Tibial artery (tissue), 4 donors: ENCODE results near the gene SWT1.
A peak's percentile ranks its signal among the peaks of the same experiment; 100 is the strongest.

Experiments
- DNase-seq, 2 donors: peaks; one replicate each; pipeline ENCODE4 v3.0.0-alpha.2; 2019
- H3K27ac ChIP-seq, 2 donors: fragments of 200-600 bp; sonication (generic) in 1 of 2; 1 replicate in 1 of 2; 2 replicates in 1 of 2; pipeline ENCODE4 v1.5.1; 2018 to 2019; ENCODE audit warnings: mild to moderate bottlenecking in 1 of 2
- H3K27me3 ChIP-seq, 2 donors: fragments of 200-600 bp; sonication (generic) in 1 of 2; one replicate each; pipeline versions ENCODE4 v1.5.1 to v1.6.0; 2016 to 2019
- H3K36me3 ChIP-seq, 3 donors: fragments of 200-600 bp; sonication (generic) in 2 of 3; one replicate each; pipeline ENCODE4 v1.5.1; 2016 to 2019; ENCODE audit warnings: mild to moderate bottlenecking in 2 of 3
- H3K4me1 ChIP-seq, 4 donors: fragments of 200-600 bp; sonication (generic) in 2 of 4; 1 replicate in 3 of 4; 2 replicates in 1 of 4; pipeline ENCODE4 v1.5.1; 2016 to 2019
- H3K4me3 ChIP-seq, 2 donors: fragments of 200-600 bp; sonication (generic) in 1 of 2; 1 replicate in 1 of 2; 2 replicates in 1 of 2; pipeline ENCODE4 v1.5.1; 2018 to 2019; ENCODE audit warnings: mild to moderate bottlenecking in 2 of 2
- H3K9me3 ChIP-seq, 3 donors: fragments of 200-600 bp; sonication (generic) in 1 of 3; one replicate each; pipeline ENCODE4 v1.5.1; 2016 to 2019
- CTCF ChIP-seq, 2 experiments: fragments of 200-600 bp in 1 of 2; fragments of 450-650 bp in 1 of 2; IDR thresholded peaks; one replicate each; pipeline ENCODE4 v1.5.1; 2017 to 2019; ENCODE audit warnings: antibody characterized with exemption in 2 of 2, mild to moderate bottlenecking in 1 of 2, moderate library complexity in 1 of 2
- intact Hi-C: fragments of 100-400 bp; cut with DNase I; formaldehyde crosslinking; loops from one replicate; pipeline ENCODE4 v1.15.0; 2023; ENCODE audit warnings: low total_unique reads

Gene SWT1

GRCh38 chr1:185338719-185339622, 182.0 kb downstream of the SWT1 start:
- no peaks in the 10 kb centered on the region for H3K27me3 ChIP-seq
- peak; percentile 49 to 67 for DNase-seq
- no peaks in the 10 kb centered on the region for H3K36me3 ChIP-seq
- no peaks in the 10 kb centered on the region for H3K4me1 ChIP-seq
- no peak overlapping the region for H3K27ac ChIP-seq
- no peak for TF ChIP-seq CTCF (IDR thresholded peaks at IDR 0.05)
- intact Hi-C loops, result no loop called here
- H3K4me3 ChIP-seq, result no peak overlapping the region
- H3K9me3 ChIP-seq, result no peaks in the 10 kb centered on the region

GRCh38 chr1:185341196-185341781, 184.3 kb downstream of the SWT1 start:
- H3K27me3 ChIP-seq, result no peaks in the 10 kb centered on the region
- no peak overlapping the region for H3K27ac ChIP-seq
- no peaks in the 10 kb centered on the region for H3K9me3 ChIP-seq
- intact Hi-C loops, result no loop called here
- DNase-seq, result no peak
- TF ChIP-seq CTCF (IDR thresholded peaks at IDR 0.05), result no peak
- H3K4me1 ChIP-seq, result no peaks in the 10 kb centered on the region
- no peaks in the 10 kb centered on the region for H3K36me3 ChIP-seq
- no peak overlapping the region for H3K4me3 ChIP-seq
